Measurements from ENCODE around the gene CDKAL1. TPM values are rescaled to one million over a fixed set of nuclear protein-coding genes. Genes with fewer than 3 reads are reported as not detected.

CDKAL1 gene
- total RNA-seq, 1 donor from 2014 or later, result 24.8 TPM

DNA sequence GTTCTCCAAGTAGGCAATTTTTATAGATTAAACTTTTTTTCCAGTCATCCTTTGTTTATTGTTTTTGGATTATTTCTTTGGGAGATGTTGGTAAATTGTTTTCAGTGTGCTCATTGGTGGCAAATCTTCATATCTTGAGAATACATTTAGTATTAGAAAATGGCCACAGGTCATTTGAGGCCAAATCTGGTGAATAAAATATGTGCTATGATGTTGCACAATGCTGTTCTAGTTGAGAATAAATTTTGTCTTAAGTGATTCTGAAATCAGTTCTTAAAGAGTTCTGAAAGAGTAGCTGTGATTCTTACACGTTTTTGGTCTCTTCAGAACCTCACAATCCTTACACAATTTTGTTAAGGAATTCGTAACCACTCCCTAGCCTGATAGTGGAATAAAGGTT, 20.1 kb downstream of the CDKAL1 start:
- Mint-ChIP-seq H3K27me3 (ENCODE audit: unreplicated experiment) (no peaks in the 10 kb centered on the region), H3K27ac (ENCODE audit: unreplicated experiment) (no peak overlapping the region), H3K9me3 (ENCODE audit: unreplicated experiment) (no peaks in the 10 kb centered on the region), H3K4me3 (ENCODE audit: unreplicated experiment) (no peak overlapping the region), H3K36me3 (ENCODE audit: unreplicated experiment) (peaks cover 5% of the 10 kb centered on the region), H3K4me1 (ENCODE audit: low read depth, unreplicated experiment) (no peaks in the 10 kb centered on the region)
- no peak for DNase-seq
- TF ChIP-seq, protein P1, sequence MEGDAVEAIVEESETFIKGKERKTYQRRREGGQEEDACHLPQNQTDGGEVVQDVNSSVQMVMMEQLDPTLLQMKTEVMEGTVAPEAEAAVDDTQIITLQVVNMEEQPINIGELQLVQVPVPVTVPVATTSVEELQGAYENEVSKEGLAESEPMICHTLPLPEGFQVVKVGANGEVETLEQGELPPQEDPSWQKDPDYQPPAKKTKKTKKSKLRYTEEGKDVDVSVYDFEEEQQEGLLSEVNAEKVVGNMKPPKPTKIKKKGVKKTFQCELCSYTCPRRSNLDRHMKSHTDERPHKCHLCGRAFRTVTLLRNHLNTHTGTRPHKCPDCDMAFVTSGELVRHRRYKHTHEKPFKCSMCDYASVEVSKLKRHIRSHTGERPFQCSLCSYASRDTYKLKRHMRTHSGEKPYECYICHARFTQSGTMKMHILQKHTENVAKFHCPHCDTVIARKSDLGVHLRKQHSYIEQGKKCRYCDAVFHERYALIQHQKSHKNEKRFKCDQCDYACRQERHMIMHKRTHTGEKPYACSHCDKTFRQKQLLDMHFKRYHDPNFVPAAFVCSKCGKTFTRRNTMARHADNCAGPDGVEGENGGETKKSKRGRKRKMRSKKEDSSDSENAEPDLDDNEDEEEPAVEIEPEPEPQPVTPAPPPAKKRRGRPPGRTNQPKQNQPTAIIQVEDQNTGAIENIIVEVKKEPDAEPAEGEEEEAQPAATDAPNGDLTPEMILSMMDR (IDR thresholded peaks at IDR 0.05; ENCODE audit: partially characterized antibody, unreplicated experiment), result no peak

DNA sequence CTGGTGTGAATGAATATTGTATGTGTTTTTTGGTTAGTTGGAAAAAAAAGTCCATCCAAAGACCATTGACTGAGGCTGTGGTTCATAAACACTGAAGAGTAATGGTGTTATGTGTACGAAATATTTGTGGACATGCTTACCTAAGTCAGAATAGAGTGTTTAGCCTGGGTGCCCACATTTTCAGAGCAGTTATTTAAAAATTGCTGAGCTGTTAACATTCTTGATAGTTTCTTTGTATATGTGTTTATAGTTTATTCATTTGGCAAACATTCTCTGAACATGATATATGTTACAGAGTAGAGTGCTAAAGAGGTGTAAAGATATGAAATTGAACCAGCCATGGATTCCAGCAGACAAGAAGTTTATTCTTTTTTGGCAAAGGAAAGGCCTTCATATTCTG, 20.6 kb downstream of the CDKAL1 start:
- Mint-ChIP-seq H3K27ac (ENCODE audit: unreplicated experiment) (no peak overlapping the region), H3K4me1 (ENCODE audit: low read depth, unreplicated experiment) (no peaks in the 10 kb centered on the region), H3K4me3 (ENCODE audit: unreplicated experiment) (no peak overlapping the region), H3K36me3 (ENCODE audit: unreplicated experiment) (peaks cover 5% of the 10 kb centered on the region), H3K9me3 (ENCODE audit: unreplicated experiment) (no peaks in the 10 kb centered on the region), H3K27me3 (ENCODE audit: unreplicated experiment) (no peaks in the 10 kb centered on the region)
- DNase-seq, result no peak
- TF ChIP-seq, protein P1 (IDR thresholded peaks at IDR 0.05; ENCODE audit: partially characterized antibody, unreplicated experiment), result no peak

DNA sequence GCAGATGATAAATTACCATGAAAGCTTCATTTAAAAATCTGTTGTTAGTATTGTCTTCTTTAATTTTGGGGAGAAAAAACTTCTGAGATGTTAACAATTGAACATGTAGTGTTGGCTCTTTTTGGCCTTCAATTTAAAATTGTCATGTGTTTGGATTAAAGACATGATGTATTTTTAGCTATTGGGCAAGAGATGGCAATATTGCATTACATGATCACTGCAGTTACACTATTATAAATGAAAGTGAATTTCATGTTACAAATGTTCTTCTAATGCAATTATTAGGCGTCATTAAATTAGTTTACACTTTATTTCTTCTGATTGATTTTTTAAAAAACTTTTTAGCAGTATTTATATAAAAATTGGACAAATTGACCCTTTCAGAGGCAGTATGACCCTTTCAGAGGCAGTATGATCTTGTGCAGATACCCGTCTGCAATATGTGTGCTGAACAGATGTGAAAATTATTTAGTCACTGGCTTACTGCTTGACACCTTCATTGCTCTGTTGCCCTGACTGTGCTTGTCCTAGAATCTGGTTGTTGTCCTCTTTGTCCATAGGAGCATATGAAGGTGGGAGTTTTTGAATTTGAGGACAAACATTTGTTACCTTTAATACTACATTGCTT, 25.8 kb downstream of the CDKAL1 start:
- Mint-ChIP-seq H3K4me3 (ENCODE audit: unreplicated experiment) (no peak overlapping the region), H3K36me3 (ENCODE audit: unreplicated experiment) (no peaks in the 10 kb centered on the region), H3K27ac (ENCODE audit: unreplicated experiment) (peak overlapping the region; percentile 29), H3K4me1 (ENCODE audit: low read depth, unreplicated experiment) (peaks cover 11% of the 10 kb centered on the region), H3K27me3 (ENCODE audit: unreplicated experiment) (no peaks in the 10 kb centered on the region), H3K9me3 (ENCODE audit: unreplicated experiment) (no peaks in the 10 kb centered on the region)
- DNase-seq, result no peak
- TF ChIP-seq, protein P1 (IDR thresholded peaks at IDR 0.05; ENCODE audit: partially characterized antibody, unreplicated experiment), result no peak

DNA sequence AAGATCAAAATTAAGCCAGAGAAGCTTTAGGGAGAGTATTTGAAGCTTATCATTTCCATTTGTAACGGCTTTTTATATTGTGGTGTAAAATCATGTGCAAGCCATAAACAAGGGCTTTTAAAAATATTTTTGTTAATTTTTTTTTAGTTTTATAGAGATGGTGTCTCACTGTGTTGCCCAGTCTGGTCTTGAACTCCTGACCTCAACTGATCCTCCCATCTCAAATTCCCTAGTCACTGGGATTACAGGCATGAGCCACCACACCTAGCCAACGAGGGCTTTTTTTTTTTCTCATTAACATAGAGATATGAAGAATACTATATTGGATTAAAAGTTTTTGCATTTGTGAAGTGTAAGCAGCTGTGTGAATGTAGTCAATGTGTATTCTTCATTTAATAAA, 29.1 kb downstream of the CDKAL1 start:
- H3K27me3 Mint-ChIP-seq (ENCODE audit: unreplicated experiment), result no peaks in the 10 kb centered on the region
- TF ChIP-seq, protein P1 (IDR thresholded peaks at IDR 0.05; ENCODE audit: partially characterized antibody, unreplicated experiment), result no peak
- no peak overlapping the region for H3K4me3 Mint-ChIP-seq (ENCODE audit: unreplicated experiment)
- no peak overlapping the region for H3K27ac Mint-ChIP-seq (ENCODE audit: unreplicated experiment)
- H3K36me3 Mint-ChIP-seq (ENCODE audit: unreplicated experiment), result no peaks in the 10 kb centered on the region
- peaks cover 22% of the 10 kb centered on the region for H3K4me1 Mint-ChIP-seq (ENCODE audit: low read depth, unreplicated experiment)
- no peak for DNase-seq
- no peaks in the 10 kb centered on the region for H3K9me3 Mint-ChIP-seq (ENCODE audit: unreplicated experiment)

DNA sequence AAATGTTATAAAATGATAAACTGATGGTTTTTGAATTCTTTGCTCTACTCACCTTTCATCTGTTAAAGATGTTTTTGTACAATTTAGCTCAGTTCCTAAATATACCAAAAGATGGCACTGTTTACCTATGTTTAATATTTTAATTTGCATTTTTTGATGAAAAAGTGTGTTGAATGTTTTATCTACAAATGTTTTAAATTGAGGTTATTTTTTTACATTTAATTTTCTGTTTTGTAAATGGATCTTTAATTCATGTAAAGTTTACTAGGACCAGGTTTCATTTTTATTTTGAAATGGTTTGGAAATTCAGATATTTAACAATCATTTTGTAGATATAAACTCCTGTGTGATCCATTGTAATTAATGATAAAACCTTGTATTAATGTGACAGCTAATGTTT, 30.0 kb downstream of the CDKAL1 start:
- Mint-ChIP-seq H3K27me3 (ENCODE audit: unreplicated experiment) (no peaks in the 10 kb centered on the region), H3K9me3 (ENCODE audit: unreplicated experiment) (no peaks in the 10 kb centered on the region), H3K4me3 (ENCODE audit: unreplicated experiment) (peak overlapping the region; percentile 25), H3K4me1 (ENCODE audit: low read depth, unreplicated experiment) (peaks cover 22% of the 10 kb centered on the region), H3K36me3 (ENCODE audit: unreplicated experiment) (no peaks in the 10 kb centered on the region), H3K27ac (ENCODE audit: unreplicated experiment) (no peak overlapping the region)
- TF ChIP-seq, protein P1 (IDR thresholded peaks at IDR 0.05; ENCODE audit: partially characterized antibody, unreplicated experiment), result peak; percentile 82
- DNase-seq, result no peak

All from glutamatergic neuron (in vitro differentiated cells).